Neural progenitor cell (in vitro differentiated cells): ENCODE data around the gene ZIC5. TPM values are rescaled to one million over a fixed set of nuclear protein-coding genes. Genes with fewer than 3 reads are reported as not detected.
A peak's percentile ranks its signal among the peaks of the same experiment; 100 is the strongest.

Experiments used
- DNase-seq: peaks from one replicate; pipeline ENCODE4 v3.0.0-alpha.2; 2016; ENCODE audit warnings: low spot score
- H2AFZ ChIP-seq: fragments of 200-600 bp; sonication (generic); replicated peaks from 2 replicates; pipeline ENCODE4 v1.6.1; 2016; ENCODE audit warnings: antibody characterized with exemption
- H3F3A ChIP-seq: fragments of 200-600 bp; sonication (generic); 2 replicates; pipeline ENCODE4 v1.6.1; 2016; ENCODE audit warnings: antibody characterized with exemption, low read depth
- H3K27ac ChIP-seq: fragments of 200-600 bp; sonication (generic); 2 replicates; pipeline ENCODE4 v1.5.1; 2016; ENCODE audit warnings: mild to moderate bottlenecking
- H3K27me3 ChIP-seq: fragments of 200-600 bp; sonication (generic); 2 replicates; pipeline ENCODE4 v1.6.1; 2016; ENCODE audit warnings: mild to moderate bottlenecking, moderate library complexity
- H3K36me3 ChIP-seq: fragments of 200-600 bp; sonication (generic); 2 replicates; pipeline ENCODE4 v1.5.1; 2016
- H3K4me1 ChIP-seq: fragments of 200-600 bp; sonication (generic); 2 replicates; pipeline ENCODE4 v1.6.1; 2016; ENCODE audit warnings: mixed run types
- H3K4me2 ChIP-seq: fragments of 200-600 bp; sonication (generic); 2 replicates; pipeline ENCODE4 v1.6.1; 2016
- H3K4me3 ChIP-seq: fragments of 200-600 bp; sonication (generic); 2 replicates; pipeline ENCODE4 v1.5.1; 2016
- H3K79me2 ChIP-seq: fragments of 200-600 bp; sonication (generic); 2 replicates; pipeline ENCODE4 v1.6.1; 2016; ENCODE audit warnings: low read depth
- H3K9ac ChIP-seq: fragments of 200-600 bp; sonication (generic); 2 replicates; pipeline ENCODE4 v1.6.1; 2016
- H3K9me3 ChIP-seq: fragments of 200-600 bp; sonication (generic); 2 replicates; pipeline ENCODE4 v1.5.1; 2016; ENCODE audit warnings: low read depth
- H4K20me1 ChIP-seq: fragments of 200-600 bp; sonication (generic); 2 replicates; pipeline ENCODE4 v1.6.1; 2016; ENCODE audit warnings: low read depth
- H3K27ac Mint-ChIP-seq: 3 replicates; pipeline ENCODE4 v1.8.0; 2021; ENCODE audit warnings: mixed read lengths
- H3K27me3 Mint-ChIP-seq: 2 replicates; pipeline ENCODE4 v1.8.0; 2022; ENCODE audit warnings: low read depth, mild to moderate bottlenecking, inconsistent platforms, moderate library complexity, mixed read lengths; ENCODE audit not compliant: insufficient read depth
- H3K36me3 Mint-ChIP-seq: 3 replicates; pipeline ENCODE4 v1.8.0; 2021; ENCODE audit warnings: mixed read lengths
- H3K4me1 Mint-ChIP-seq: 3 replicates; pipeline ENCODE4 v1.8.0; 2021; ENCODE audit warnings: mixed read lengths
- H3K4me3 Mint-ChIP-seq: 3 replicates; pipeline ENCODE4 v1.8.0; 2021; ENCODE audit warnings: mild to moderate bottlenecking, moderate library complexity, mixed read lengths
- H3K9me3 Mint-ChIP-seq: 3 replicates; pipeline ENCODE4 v1.8.0; 2020; ENCODE audit warnings: mixed read lengths
- CTCF ChIP-seq: fragments of 200-600 bp; sonication (generic); IDR thresholded peaks from 2 replicates; pipeline ENCODE4 v1.5.1; 2017; ENCODE audit warnings: antibody characterized with exemption, mild to moderate bottlenecking
- EZH2 ChIP-seq: fragments of 200-600 bp; sonication (generic); IDR thresholded peaks from 2 replicates; pipeline ENCODE4 v1.6.1; 2017; ENCODE audit warnings: antibody characterized with exemption, mild to moderate bottlenecking, moderate library complexity
- EZH2phosphoT487 ChIP-seq: fragments of 200-600 bp; sonication (generic); IDR thresholded peaks from 2 replicates; pipeline ENCODE4 v1.6.1; 2017; ENCODE audit warnings: antibody characterized with exemption
- total RNA-seq: library from RNA; depleted of rRNA; stranded (reverse); fragments of >200 nt; gene quantifications from 2 replicates; pipeline ENCODE4 v1.2.3, GENCODE V29; 2015; ENCODE audit warnings: low replicate concordance

Gene ZIC5
- total RNA-seq, 1 donor from 2014 or later: 35.7 TPM

DNA sequence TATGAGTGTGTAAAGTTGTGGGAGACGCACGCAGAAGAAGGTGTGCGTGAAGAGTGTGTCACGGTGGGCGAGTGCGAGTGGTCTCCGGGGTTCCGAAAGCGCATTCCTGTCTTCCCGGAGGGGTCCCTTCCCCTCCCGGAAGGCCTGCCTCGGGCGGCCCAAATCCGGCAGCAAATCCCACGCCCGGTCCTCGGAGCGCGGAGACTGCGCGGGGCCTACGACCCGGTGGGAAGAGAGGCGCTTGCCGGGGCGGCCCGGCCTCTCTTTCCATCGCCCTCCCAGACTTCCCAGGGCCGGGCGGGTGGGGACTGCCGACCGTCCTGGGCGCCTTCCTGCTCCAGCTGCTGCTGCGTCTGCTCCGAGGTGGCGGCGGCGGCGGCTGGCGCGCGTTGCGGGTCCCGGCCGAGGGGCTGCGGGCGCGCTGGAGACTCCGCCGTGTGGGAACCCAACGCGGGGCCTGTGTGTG, 2.1 kb downstream of the ZIC5 start:
- DNase-seq: peak; percentile 58
- H3K27me3 Mint-ChIP-seq: peaks cover 29% of the 10 kb centered on the region
- Histone ChIP-seq H3F3A (peaks cover 86% of the 10 kb centered on the region), H3K36me3 (peaks cover 4% of the 10 kb centered on the region), H3K4me2 (peak overlapping the region; percentile 98), H4K20me1 (peaks cover 86% of the 10 kb centered on the region), H2AFZ (no peak overlapping the region), H3K4me1 (peaks cover 52% of the 10 kb centered on the region), H3K27me3 (peaks cover 23% of the 10 kb centered on the region), H3K27ac (peak overlapping the region; percentile 90), H3K79me2 (peaks cover 96% of the 10 kb centered on the region), H3K9me3 (no peaks in the 10 kb centered on the region), H3K4me3 (peak overlapping the region; percentile 96), H3K9ac (peak overlapping the region; percentile 72)
- peaks cover 39% of the 10 kb centered on the region for H3K36me3 Mint-ChIP-seq
- peak overlapping the region; percentile 100 for H3K4me3 Mint-ChIP-seq
- peaks cover 43% of the 10 kb centered on the region for H3K4me1 Mint-ChIP-seq
- TF ChIP-seq EZH2 (no peak), CTCF (no peak), EZH2phosphoT487 (no peak)
- H3K9me3 Mint-ChIP-seq: peaks cover 15% of the 10 kb centered on the region
- peak overlapping the region; percentile 100 for H3K27ac Mint-ChIP-seq

GRCh38 chr13:99968521-99969452, 2.8 kb downstream of the ZIC5 start:
- H3K36me3 ChIP-seq: peaks cover 11% of the 10 kb centered on the region
- H3K9me3 ChIP-seq: no peaks in the 10 kb centered on the region
- H3K27ac ChIP-seq: peak overlapping the region; percentile 90

GRCh38 chr13:99967869-99968520, 3.6 kb downstream of the ZIC5 start:
- Histone ChIP-seq H3K36me3 (peaks cover 14% of the 10 kb centered on the region), H3K4me1 (peaks cover 51% of the 10 kb centered on the region), H3K4me2 (peak overlapping the region; percentile 98), H3K27ac (peak overlapping the region; percentile 90), H3K9me3 (no peaks in the 10 kb centered on the region), H2AFZ (no peak overlapping the region), H3F3A (peaks cover 86% of the 10 kb centered on the region), H3K9ac (peak overlapping the region; percentile 72), H4K20me1 (peaks cover 88% of the 10 kb centered on the region), H3K79me2 (peaks cover 98% of the 10 kb centered on the region), H3K4me3 (peak overlapping the region; percentile 96), H3K27me3 (peaks cover 8% of the 10 kb centered on the region)
- peak; percentile 57 for DNase-seq
- peaks cover 46% of the 10 kb centered on the region for H3K36me3 Mint-ChIP-seq
- TF ChIP-seq CTCF (no peak), EZH2phosphoT487 (no peak), EZH2 (no peak)
- peak overlapping the region; percentile 100 for H3K27ac Mint-ChIP-seq
- peak overlapping the region; percentile 99 for H3K4me3 Mint-ChIP-seq
- H3K27me3 Mint-ChIP-seq: peaks cover 28% of the 10 kb centered on the region
- peaks cover 15% of the 10 kb centered on the region for H3K9me3 Mint-ChIP-seq
- H3K4me1 Mint-ChIP-seq: peaks cover 41% of the 10 kb centered on the region

More at GRCh38 chr13:99968521-99969452, 2.8 kb downstream of the ZIC5 start:
- peaks cover 51% of the 10 kb centered on the region for H3K4me1 ChIP-seq
- peak overlapping the region; percentile 72 for H3K9ac ChIP-seq
- Mint-ChIP-seq H3K9me3 (peaks cover 15% of the 10 kb centered on the region), H3K4me1 (peaks cover 43% of the 10 kb centered on the region), H3K4me3 (peak overlapping the region; percentile 100), H3K27ac (peak overlapping the region; percentile 100), H3K36me3 (peaks cover 44% of the 10 kb centered on the region), H3K27me3 (peaks cover 28% of the 10 kb centered on the region)
- H2AFZ ChIP-seq: no peak overlapping the region
- TF ChIP-seq EZH2phosphoT487 (no peak), CTCF (no peak), EZH2 (no peak)
- peak overlapping the region; percentile 98 for H3K4me2 ChIP-seq
- H4K20me1 ChIP-seq: peaks cover 86% of the 10 kb centered on the region
- H3K4me3 ChIP-seq: peak overlapping the region; percentile 96
- DNase-seq: peak; percentile 70
- H3F3A ChIP-seq: peaks cover 86% of the 10 kb centered on the region
- peaks cover 16% of the 10 kb centered on the region for H3K27me3 ChIP-seq
- H3K79me2 ChIP-seq: peaks cover 98% of the 10 kb centered on the region
